Measurements from ENCODE around the gene PFKFB3.

GRCh38 chr10:6299743-6300105, 97.0 kb downstream of the PFKFB3 start:
- TF ChIP-seq, protein P1, sequence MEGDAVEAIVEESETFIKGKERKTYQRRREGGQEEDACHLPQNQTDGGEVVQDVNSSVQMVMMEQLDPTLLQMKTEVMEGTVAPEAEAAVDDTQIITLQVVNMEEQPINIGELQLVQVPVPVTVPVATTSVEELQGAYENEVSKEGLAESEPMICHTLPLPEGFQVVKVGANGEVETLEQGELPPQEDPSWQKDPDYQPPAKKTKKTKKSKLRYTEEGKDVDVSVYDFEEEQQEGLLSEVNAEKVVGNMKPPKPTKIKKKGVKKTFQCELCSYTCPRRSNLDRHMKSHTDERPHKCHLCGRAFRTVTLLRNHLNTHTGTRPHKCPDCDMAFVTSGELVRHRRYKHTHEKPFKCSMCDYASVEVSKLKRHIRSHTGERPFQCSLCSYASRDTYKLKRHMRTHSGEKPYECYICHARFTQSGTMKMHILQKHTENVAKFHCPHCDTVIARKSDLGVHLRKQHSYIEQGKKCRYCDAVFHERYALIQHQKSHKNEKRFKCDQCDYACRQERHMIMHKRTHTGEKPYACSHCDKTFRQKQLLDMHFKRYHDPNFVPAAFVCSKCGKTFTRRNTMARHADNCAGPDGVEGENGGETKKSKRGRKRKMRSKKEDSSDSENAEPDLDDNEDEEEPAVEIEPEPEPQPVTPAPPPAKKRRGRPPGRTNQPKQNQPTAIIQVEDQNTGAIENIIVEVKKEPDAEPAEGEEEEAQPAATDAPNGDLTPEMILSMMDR (IDR thresholded peaks at IDR 0.05) = no peak
- TF ChIP-seq POLR2A (IDR thresholded peaks at IDR 0.05) = no peak

Data from adrenal gland (tissue), 5 donors.